Measurements from ENCODE around the gene SASH1.

DNA sequence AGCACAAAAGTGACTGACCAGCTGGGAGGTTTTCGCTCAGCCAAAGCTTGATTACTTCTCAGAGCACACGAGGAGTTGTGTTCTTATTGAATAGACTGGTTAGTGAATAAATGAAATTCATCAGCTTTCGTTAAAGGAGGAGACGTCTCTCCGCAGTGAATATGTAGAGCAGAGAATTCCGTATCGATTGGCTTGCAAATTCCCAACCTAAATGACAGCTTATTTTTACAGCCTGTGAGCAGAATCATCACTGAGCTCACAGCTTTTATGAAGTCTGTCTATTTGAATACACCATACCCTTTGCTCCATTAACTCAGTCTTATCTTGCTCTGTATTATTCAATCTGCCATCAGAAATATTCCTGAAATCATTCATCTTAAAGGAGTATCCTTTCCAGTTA, 192.7 kb downstream of the SASH1 start:
- TF ChIP-seq POLR2A (IDR thresholded peaks at IDR 0.05) (no peak), POLR2AphosphoS5 (IDR thresholded peaks at IDR 0.05; ENCODE audit: insufficient read depth in 1 of 2, low read depth in 1 of 2) (no peak)
